Suprapubic skin (tissue), 3 donors: ENCODE data around the gene SLC11A2.

Source experiments
- CTCF ChIP-seq, 2 donors: fragments of 200-600 bp in 1 of 2; fragments of 450-650 bp in 1 of 2; sonication (generic) in 1 of 2; IDR thresholded peaks; one replicate each; pipeline ENCODE4 v1.5.1; 2016 to 2019; ENCODE audit warnings: antibody characterized with exemption in 2 of 2, mild to moderate bottlenecking in 1 of 2, moderate library complexity in 1 of 2
- POLR2A ChIP-seq, 2 donors: fragments of 450-650 bp; IDR thresholded peaks; one replicate each; pipeline ENCODE4 v1.6.1; 2017; ENCODE audit warnings: antibody characterized with exemption in 2 of 2, mild to moderate bottlenecking in 2 of 2, moderate library complexity in 2 of 2

- no peak for TF ChIP-seq POLR2A (IDR thresholded peaks at IDR 0.05)
- no peak for TF ChIP-seq CTCF (IDR thresholded peaks at IDR 0.05)
Measured at GRCh38 chr12:51056242-51056641, 30.1 kb upstream of the SLC11A2 start.
